ENCODE measurements around the gene DLEU7.

Gene DLEU7

GRCh38 chr13:50842990-50843256 is 569 bp downstream of the DLEU7 start:
- no peak for DNase-seq (ENCODE audit: low read depth in 2 of 2)

- no peak for DNase-seq (ENCODE audit: low read depth in 2 of 2)
These were observed 1.1 kb downstream of the DLEU7 start for GRCh38 chr13:50842251-50842989.

- DNase-seq (ENCODE audit: low read depth in 2 of 2): no peak
These were observed 1.7 kb downstream of the DLEU7 start for GRCh38 chr13:50841786-50842185.

- no peak for DNase-seq (ENCODE audit: low read depth in 2 of 2)
These were observed 3.2 kb downstream of the DLEU7 start for GRCh38 chr13:50840284-50840683.

- DNase-seq (ENCODE audit: low read depth in 2 of 2): no peak
These were observed 3.7 kb downstream of the DLEU7 start for GRCh38 chr13:50839828-50840227.

- DNase-seq (ENCODE audit: low read depth in 2 of 2): no peak
These were observed 4.8 kb downstream of the DLEU7 start for GRCh38 chr13:50838701-50839100.

GRCh38 chr13:50838031-50838430 is 5.5 kb downstream of the DLEU7 start:
- DNase-seq (ENCODE audit: low read depth in 2 of 2): no peak

GRCh38 chr13:50831512-50831911 is 12.0 kb downstream of the DLEU7 start:
- DNase-seq (ENCODE audit: low read depth in 2 of 2): no peak

- peak; percentile 67 to 68 for DNase-seq (ENCODE audit: low read depth in 2 of 2)
These were observed 13.6 kb downstream of the DLEU7 start for GRCh38 chr13:50829896-50830295.

GRCh38 chr13:50829226-50829625 is 14.3 kb downstream of the DLEU7 start:
- no peak for DNase-seq (ENCODE audit: low read depth in 2 of 2)

GRCh38 chr13:50826035-50826434 is 17.5 kb downstream of the DLEU7 start:
- DNase-seq (ENCODE audit: low read depth in 2 of 2): no peak

GRCh38 chr13:50812242-50812641 is 31.2 kb downstream of the DLEU7 start:
- no peak for DNase-seq (ENCODE audit: low read depth in 2 of 2)

GRCh38 chr13:50810998-50811397 is 32.5 kb downstream of the DLEU7 start:
- DNase-seq (ENCODE audit: low read depth in 2 of 2): no peak

GRCh38 chr13:50810468-50810867 is 33.0 kb downstream of the DLEU7 start:
- no peak for DNase-seq (ENCODE audit: low read depth in 2 of 2)

GRCh38 chr13:50809133-50810090 is 34.1 kb downstream of the DLEU7 start:
- DNase-seq (ENCODE audit: low read depth in 2 of 2): no peak

GRCh38 chr13:50805805-50806204 is 37.7 kb downstream of the DLEU7 start:
- DNase-seq (ENCODE audit: low read depth in 2 of 2): no peak

GRCh38 chr13:50801087-50801931 is 42.2 kb downstream of the DLEU7 start:
- peak; percentile 54 to 58 for DNase-seq (ENCODE audit: low read depth in 2 of 2)

GRCh38 chr13:50800091-50800739 is 43.3 kb downstream of the DLEU7 start:
- no peak for DNase-seq (ENCODE audit: low read depth in 2 of 2)

GRCh38 chr13:50798923-50799322 is 44.6 kb downstream of the DLEU7 start:
- peak; percentile 47 for DNase-seq (ENCODE audit: low read depth in 2 of 2)

- no peak for DNase-seq (ENCODE audit: low read depth in 2 of 2)
These were observed 46.4 kb downstream of the DLEU7 start for GRCh38 chr13:50797091-50797490.

GRCh38 chr13:50796463-50796862 is 47.0 kb downstream of the DLEU7 start:
- DNase-seq (ENCODE audit: low read depth in 2 of 2): no peak

- no peak for DNase-seq (ENCODE audit: low read depth in 2 of 2)
These were observed 49.3 kb downstream of the DLEU7 start for GRCh38 chr13:50794226-50794625.

All from fibroblast of skin of left biceps (primary cell).